ENCODE measurements around the gene ARL15.

GRCh38 chr5:53834500-53834899 is 475.9 kb downstream of the ARL15 start:
- TF ChIP-seq CTCF (IDR thresholded peaks at IDR 0.05) (no peak), POLR2AphosphoS5 (IDR thresholded peaks at IDR 0.05; ENCODE audit: insufficient read depth in 1 of 2, low read depth in 1 of 2) (no peak), POLR2A (IDR thresholded peaks at IDR 0.05) (no peak)

All from vagina (tissue), 2 donors.